ENCODE measurements around the gene GOLGA6L7.
"Not testable (repeated sequence)": the region's sequence is repeated elsewhere in the genome, so short reads cannot be mapped to it uniquely, and the experiment has no call there.

Gene GOLGA6L7

DNA sequence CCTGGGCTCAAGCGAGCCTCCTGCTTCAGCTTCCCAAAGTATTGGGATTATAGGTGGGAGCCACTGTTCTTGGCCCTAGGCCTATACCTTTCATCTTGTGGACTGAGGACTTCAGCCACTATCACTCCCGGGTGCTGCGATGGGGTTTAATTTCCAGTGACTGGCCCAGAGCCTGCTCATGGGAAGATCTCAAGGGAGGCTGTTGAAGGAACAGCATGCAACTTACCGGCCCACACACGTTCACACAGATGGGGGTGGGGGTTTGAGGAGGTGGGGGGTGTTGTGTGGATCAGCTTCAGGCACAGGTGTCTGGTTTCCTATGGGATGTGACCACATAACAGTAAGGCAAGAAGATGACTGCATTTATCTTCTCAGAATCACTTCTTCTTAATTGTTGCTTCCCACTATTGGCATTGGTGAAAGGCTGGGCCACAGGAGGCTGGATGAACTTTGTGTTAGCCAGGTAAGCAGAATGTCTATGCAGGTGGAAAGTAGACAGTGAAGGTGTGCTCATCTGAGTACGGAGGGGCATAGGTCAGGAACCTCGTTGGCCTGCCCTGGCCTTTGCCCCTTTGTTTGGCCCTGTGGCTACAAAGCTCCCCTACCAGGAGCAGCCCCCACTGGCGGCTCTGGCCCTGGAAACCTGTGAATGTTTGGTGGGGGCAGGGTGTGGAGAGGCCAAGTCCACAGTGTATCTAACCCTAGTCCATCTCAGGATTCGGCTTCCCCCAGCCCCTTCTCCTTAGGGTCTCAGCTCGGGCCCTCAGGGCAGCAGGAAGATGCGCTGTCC, 35.9 kb upstream of the GOLGA6L7 start:
- no peak for FAIRE-seq

DNA sequence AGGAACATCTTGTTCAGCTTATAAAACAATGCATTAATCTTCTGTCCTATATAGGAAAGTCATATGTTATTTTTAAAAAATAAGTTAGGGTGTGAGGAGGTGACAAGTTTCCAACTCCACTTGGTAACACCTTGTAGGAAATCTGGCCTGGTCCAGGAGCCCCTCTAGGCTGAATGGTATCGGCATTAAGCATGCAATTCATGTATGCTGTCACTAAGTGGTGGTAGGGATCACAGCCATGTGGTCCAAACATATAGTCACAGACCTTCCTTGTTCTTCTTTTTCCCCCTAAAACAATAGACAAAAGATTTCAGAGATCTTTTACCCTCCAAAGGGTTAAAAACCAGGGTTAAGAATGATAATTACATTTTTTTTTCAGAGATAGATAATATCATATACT, 33.2 kb upstream of the GOLGA6L7 start:
- no peak for FAIRE-seq

DNA sequence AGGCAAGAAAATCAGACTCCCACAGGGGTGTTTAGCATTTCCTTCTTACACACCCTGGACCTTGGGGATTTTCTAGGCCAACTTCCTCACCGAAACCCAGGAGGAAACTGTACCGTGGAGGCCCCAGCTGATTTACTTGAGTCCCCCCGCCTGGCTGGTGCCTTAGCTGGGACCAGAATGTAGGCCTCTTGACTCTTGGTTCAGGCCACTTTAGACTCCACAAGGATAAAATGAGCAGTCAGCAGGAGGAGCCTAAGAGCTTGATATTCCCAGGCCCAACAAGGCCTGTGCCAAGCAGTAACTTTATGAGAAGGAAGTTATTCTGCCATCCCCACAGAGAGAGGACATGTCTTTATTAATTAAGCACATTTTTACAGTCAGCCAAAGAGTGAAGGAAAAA, 32.7 kb upstream of the GOLGA6L7 start:
- FAIRE-seq, result no peak

DNA sequence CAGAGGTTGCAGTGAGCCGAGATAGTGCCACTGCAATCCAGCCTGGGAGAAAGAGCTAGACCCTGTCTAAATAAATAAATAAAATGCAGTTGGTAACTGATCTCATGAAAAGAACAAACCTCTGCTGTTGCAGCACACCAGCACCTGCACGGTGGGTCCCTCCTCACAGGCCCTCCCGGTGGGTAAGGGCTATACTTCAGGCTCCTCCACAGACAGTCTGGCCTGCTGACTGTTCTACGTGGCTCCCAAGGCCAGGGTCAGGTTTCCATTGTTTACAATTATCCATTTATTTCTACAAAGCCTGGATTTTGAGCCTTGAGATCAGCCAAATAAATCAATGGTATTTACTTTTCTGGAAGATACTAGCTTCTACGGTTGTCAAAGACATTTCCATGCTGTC, 32.2 kb upstream of the GOLGA6L7 start:
- no peak for FAIRE-seq

DNA sequence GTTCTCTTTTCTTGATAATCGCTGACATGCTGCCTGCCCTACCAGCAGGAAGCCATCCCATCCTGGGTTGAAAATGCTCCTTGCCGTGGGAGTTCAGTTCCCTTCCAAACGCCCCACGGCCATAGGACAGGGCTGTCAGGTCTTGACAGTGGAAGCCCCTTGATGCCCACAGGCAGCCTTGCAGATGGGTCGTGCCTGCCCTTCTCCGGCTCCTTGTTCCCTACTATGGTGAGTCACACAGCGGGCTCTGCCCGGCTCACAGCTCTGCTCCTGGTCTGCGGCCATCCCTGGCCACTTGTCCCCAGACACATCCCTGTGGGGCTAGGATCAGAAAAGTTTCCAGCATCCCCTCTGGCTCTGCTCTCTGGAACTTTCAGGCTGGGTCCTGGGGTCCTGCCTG, 31.1 kb upstream of the GOLGA6L7 start:
- FAIRE-seq, result no peak

DNA sequence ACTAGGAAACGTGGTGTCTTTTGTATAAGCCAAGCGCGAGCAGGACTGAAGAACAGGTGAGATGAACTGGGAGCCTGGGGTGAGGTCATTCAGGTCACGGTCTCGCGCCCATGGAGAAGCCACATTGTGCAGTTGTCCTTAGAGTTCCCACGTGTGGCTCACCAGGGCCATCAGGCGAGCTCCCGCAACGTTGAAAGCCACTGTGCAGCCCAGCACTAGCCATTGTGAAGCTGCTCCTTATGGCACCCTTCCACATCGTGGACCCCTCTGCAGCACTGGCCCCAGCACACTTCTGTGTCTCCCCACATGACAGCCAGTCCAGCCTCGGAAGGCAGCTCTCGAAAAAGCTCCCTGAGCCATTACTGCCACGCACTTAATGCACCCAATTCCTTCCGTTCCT, 29.8 kb upstream of the GOLGA6L7 start:
- FAIRE-seq, result no peak

DNA sequence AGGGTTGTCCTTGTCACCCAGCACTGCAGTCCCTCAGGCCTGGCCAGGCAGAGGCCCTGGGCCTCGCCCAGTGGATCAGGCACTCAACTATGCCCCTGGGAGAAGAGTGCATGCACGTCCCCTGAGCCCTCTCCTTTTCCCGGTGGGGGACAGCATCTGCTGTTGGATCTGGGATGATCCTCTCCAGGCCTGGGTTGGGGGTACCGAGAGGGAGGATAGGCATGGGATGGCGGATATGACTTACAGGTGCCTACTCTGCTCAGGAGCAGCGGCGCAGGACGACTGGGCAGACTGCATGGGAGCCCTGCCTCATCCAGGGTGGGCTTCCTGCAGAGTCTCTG, 28.4 kb upstream of the GOLGA6L7 start:
- no peak for FAIRE-seq

DNA sequence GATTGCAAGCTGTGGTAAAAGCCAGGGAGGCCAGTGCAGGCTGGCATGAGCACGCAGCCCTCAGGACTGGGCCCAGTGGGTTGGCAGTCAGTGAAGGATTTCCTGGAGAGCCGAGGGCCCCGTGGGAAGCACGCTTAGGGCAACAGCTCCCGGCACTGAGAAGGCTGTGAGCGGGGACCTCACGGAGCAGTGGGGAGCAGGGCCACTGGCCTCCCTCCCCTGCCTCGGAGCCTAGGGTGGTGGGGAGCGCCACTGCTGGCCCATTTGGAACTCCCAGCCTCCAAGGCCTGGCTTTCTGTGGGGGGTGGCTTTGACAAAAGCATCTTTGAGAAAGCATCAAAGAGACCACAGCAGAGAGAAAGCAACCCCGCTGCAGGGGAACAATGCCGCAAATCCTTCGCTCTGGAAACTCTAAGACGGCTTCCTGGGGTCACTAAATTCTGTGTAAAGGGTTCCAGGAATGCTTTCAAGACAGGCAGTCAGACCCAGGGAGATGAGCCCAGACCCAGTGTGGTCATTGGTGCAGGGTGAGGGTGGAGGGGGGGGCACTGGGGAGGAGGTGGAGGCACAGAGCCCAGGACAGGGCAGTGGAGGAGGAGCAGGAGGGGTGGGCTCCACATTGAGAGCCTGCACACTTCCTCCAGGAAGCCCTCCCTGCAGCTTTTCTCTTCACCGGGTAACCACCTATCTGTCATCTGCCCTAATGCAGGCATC, 27.8 kb upstream of the GOLGA6L7 start:
- FAIRE-seq, result no peak

DNA sequence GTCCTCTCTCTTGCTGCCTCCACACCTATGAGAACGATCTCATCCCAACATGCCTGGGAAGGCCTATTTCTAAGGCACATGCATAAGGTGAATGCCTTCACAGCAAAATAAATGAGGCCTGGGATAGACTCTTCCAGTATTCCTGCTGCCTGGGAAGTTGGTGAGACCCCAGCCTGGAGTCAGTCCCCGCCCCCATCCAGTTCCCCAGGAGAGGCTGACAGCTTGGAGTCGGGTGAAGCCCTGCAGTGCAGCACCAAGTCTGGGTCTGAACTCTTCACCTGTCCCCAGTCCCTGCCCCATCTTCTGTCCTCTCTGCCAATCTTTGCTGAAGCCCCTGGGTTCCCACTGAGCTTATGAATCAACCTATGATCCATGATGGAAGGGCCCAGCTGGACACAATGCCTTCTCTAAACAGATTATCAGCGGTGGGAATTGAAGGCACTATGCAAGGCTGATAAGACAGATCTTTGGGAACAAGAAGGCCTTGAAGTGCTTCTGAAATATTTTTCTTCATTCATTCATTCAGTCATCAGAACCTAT, 27.1 kb upstream of the GOLGA6L7 start:
- FAIRE-seq, result no peak

DNA sequence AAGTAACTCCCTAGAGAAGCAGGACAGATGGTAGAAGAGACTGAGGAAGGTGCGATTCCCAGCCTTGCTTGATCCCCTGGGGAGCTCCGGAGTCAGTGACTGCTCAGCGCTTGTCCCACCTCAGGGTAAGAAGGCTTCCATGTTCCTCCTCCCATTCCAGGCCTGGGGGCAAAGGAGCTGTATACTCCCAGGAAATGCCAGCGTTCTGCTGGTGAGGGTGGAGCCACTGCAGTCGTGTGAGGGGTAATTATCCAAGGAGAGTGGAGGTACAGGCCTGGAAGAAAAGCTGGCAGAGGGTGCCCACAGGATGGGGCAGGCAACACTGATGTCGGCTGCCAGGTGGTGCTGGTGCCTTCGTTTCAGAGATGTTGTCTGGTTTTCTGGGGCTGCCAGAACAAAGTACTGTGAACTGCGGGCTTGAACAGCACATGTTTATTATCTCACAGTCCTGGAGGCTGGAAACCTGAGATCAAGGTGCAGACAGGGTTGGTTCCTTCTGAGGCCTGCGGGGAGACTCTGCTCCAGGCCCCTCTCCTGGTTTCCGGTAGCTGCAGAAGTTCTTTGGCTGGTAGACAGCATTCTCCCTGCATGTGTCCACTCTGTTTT, 25.2 kb upstream of the GOLGA6L7 start:
- no peak for FAIRE-seq

DNA sequence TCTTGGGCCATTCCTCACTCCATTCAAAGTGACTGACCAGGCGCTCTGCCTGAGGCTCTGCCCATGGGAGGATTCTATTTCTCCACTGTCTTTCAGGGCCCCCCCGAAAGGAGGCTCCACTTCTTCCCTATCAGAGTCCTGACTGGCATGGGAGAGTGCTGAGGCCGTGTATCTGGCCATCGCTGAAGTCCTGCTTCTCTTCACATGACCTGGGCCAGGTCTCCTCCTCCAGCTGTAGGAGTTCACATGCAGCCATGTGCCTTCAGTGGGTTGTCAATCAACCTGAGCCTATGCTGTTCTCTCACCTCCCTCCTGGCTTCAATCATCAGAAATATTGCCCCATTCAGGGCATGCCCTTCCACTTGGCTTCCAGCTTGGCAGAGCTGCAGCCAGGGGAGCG, 24.6 kb upstream of the GOLGA6L7 start:
- no peak for FAIRE-seq

DNA sequence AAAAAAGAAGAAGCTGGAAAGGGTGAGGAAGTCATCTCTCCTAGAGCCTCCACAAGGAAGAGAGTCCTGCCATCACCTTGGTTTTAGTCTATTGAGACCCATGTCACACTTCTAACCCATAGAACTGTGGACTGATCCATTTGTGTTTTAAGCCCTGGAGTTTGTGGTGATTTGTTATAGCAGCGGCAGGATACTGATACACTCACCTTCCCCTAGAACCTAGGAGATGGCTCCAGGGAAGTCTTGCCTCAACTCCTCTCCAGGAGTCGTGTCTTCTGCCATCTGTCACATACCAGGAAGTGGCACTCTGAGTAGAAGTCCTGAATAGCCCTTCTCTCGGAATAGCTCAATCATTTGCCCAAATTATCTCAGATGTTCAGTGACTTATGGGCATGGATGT, 22.7 kb upstream of the GOLGA6L7 start:
- FAIRE-seq, result no peak

DNA sequence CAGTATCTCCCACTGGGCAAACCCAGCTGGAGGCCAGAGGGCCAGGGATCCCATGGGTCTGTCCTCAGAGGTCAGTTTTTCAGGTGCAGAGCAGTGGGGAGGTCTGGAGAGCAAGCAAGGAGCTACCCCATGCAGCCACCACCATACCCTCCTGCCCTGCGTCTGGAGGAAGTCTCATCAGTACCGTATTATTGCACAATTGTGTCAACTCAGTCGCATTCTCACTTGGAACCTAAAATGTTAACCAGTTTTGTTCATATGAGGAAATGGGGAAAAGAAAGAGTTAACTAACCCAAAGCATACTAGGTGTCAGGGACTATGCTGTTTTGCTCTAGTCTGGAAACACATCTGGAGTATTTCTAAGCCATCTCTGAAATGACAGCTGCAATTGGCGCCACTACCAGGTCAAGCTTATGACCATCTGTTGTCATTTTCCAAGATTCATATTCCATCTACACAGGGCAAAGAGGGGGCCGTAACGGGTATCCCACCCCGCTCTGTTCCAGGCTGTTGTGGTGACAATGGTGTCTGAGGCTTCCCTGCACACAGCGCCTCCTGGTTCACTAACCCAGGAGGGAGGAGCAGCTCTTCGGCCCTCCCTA, 20.4 kb upstream of the GOLGA6L7 start:
- no peak for FAIRE-seq

DNA sequence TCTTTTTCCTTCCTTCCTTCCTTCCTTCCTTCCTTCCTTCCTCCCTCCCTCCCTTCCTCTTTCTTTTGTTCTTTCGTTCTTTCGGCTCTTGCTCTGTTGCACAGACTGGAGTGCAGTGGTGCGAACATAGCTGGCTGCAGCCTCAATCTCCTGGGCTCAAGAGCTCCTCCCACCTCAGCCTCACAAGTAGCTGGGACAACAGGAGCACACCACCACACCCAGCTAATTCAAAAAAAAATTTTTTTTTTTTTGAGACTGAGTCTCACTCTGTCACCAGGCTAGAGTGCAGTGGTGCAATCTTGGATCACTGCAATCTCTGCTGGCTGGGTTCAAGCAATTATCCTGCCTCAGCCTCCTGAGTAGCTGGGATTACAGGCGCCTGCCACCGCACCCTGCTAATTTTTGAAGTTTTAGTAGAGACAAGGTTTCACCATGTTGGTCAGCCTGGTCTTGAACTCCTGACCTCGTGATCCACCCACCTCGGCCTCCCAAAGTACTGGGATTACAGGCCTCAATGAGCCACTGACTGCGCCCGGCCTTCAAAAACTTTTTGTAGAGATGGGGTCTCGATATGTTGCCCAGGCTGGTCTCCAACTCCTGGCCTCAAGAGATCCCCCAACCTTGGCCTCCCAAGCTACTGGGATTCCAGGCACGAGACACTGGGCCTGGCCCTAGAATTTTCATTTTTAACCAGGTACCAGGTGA, 13.3 kb upstream of the GOLGA6L7 start:
- not testable (repeated sequence) for FAIRE-seq

DNA sequence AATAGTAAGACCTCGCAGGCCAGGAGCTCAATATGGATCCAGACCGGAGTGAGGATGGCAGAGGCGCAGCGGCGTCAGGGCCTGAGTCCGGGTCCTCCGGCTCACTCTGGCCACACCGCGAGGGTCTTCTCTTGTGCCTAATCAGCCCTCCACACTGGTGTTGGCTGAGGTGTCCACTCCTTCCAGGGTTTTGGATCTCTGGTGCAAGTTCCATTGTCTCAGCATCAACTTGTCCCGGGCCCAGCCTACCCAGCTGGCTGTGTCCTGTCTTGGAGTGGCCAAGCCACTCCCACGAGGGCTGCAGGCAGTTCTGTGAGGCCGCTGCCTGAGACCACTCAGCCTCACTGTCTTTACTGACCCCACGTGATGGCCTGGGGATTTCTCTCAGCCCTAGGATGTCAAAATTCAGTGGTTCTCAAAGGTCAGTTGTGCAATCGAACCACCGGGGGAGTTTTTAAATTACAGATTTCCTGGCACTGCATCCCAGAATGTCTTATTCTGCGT, 12.6 kb upstream of the GOLGA6L7 start:
- FAIRE-seq, result no peak

DNA sequence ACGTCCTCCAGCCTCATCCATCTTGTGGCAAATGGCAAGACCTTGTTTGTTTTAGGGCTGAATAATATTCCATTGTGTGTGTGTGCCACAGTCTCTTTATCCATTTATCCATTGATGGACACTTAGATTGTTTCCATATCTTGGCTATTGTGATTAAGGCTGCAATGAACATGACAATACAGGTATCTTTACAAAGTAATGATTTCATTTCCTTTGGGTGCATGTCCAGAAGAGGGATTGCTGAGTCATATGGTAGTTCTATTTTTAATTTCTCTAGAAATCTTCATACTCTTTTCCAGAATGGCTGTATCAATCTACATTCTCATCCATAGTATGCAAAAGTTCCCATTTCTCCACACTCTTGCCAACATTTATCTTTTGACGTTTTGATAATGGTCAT, 6.1 kb upstream of the GOLGA6L7 start:
- FAIRE-seq, result not testable (repeated sequence)

DNA sequence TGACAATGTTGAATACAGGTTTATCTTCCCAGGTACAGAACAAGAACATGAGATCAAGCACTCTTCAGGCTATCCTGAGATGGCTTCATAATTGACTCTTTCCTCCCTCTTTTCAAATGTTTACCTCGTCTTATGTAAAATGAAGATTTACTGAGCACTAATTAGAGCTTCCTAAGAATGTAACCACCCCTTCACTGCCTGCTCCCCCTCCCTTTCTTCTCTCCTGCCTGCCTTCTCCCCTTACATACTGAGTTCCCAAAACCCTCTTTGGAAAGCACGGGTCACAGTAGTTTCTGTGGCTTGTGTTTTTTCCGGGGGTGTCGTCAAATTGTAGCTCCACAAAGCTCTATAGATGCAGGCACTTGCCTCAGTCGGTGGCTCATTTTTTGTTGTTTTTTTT, 5.2 kb upstream of the GOLGA6L7 start:
- not testable (repeated sequence) for FAIRE-seq

DNA sequence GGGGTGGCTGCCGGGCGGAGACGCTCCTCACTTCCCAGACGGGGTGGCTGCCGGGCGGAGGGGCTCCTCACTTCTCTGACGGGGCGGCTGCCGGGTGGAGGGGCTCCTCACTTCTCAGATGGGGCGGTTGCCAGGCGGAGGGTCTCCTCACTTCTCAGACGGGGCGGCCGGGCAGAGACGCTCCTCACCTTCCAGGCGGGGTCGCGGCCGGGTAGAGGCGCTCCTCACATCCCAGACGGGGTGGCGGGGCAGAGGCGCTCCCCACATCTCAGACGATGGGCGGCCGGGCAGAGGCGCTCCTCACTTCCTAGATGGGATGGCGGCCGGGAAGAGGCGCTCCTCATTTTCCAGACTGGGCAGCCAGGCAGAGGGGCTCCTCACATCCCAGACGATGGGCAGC, 1.3 kb upstream of the GOLGA6L7 start:
- FAIRE-seq, result not testable (repeated sequence)

DNA sequence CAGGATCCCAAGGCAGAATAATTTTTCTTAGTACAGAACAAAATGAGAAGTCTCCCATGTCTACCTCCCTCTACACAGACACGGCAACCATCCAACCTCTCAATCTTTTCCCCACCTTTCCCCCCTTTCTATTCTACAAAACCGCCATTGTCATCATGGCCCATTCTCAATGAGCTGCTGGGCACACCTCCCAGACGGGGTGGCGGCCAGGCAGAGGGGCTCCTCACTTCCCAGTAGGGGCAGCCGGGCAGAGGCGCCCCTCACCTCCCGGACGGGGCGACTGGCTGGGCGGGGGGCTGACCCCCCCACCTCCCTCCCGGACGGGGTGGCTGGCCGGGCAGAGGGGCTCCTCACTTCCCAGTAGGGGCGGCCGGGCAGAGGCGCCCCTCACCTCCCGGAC, 827 bp upstream of the GOLGA6L7 start:
- FAIRE-seq, result not testable (repeated sequence)

DNA sequence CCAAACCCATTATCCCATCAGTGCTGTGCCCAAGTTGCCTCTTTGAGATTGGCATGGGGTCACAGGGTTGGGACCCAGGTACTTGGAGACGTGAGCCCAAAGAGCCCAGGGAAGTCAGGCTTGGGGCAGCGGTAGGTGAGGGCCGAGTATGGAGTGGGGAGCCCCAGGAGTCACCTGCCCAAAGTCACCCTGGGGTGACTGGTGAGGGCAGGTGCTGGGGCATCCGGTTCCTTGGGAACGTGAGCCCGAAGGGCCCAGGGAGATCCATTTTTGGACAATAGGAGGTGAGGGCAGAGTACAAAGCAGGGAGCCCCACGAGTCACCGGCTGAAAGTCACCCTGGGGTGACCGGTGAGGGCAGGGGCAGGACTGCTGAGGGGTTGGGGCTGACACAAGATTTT, 485 bp downstream of the GOLGA6L7 start:
- FAIRE-seq, result not testable (repeated sequence)

DNA sequence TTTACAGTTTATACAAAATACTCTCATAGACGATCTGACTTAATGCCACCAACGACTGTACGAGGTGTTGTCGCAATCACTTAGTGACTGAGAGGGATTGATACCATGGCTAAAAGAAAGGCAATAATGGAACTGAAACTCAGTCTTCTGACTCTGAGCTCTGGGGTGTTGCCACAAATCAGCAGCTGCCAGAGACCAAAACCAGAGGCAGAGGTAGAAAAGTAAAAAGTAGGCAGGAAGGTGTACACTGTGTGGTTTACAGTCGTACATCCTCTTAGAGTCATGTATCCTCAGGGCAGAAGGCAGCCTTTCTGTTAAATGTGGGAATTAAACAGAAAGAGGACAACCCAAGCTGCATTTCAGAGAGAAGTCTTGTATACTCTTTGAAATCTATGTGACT, 1.2 kb downstream of the GOLGA6L7 start:
- not testable (repeated sequence) for FAIRE-seq

DNA sequence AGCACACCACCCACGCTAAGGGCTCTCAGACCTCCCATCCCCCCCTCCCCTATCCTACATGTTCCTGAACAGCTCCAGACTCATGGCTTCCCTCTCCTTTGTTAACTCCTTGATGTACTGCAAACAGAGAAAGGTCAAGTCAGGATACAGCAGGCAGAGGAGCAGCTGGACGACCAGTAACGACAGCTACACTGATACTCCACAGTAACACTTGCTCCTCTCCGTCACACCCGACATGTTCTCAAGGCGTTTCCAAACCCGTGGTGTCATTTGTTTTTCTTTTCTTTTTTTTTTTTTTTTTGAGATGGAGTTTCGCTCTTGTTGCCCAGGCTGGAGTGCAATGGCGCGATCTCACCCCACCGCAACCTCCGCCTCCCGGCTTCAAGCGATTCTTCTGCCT, 4.3 kb downstream of the GOLGA6L7 start:
- FAIRE-seq, result not testable (repeated sequence)

DNA sequence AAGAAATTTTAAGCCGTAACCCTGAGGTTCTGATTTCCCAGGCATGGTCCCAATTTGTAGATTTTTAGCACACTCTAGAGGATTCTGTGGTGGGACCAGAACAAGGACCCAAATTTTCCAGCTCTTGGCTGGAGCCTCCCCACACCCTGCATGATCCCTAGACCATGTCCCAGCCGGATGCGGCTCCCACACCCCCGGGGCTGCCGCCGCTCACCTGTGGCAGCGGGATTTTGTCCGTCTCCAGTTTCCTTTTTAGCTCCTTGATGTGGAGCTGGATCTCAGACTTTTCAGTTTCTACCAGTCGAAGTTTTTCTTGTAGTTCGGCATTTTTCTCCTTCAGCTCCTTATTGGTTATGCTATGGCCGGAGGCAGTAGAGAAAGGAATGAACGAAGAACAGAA, 4.9 kb downstream of the GOLGA6L7 start:
- FAIRE-seq, result not testable (repeated sequence)

All from colon (tissue), 2 donors.